GM12801 (cell line): ENCODE data around the gene DLGAP4.

ENCODE experiments used
- CTCF ChIP-seq: IDR thresholded peaks from one replicate; pipeline ENCODE4 v1.5.1; 2011; ENCODE audit warnings: control low read depth; ENCODE audit not compliant: insufficient read length; ENCODE audit errors: extremely low read depth

The DLGAP4 gene

GRCh38 chr20:36386236-36386635 lies 80.1 kb downstream of the DLGAP4 start:
- no peak for TF ChIP-seq CTCF

GRCh38 chr20:36390269-36390668 lies 84.1 kb downstream of the DLGAP4 start:
- TF ChIP-seq CTCF, result no peak

- no peak for TF ChIP-seq CTCF
Observed at GRCh38 chr20:36390719-36391415, 84.7 kb downstream of the DLGAP4 start.

GRCh38 chr20:36391456-36391855 lies 85.3 kb downstream of the DLGAP4 start:
- TF ChIP-seq CTCF, result no peak

GRCh38 chr20:36391955-36392354 lies 85.8 kb downstream of the DLGAP4 start:
- no peak for TF ChIP-seq CTCF

- no peak for TF ChIP-seq CTCF
Observed at GRCh38 chr20:36392989-36393388, 86.8 kb downstream of the DLGAP4 start.

GRCh38 chr20:36394340-36394965 lies 88.3 kb downstream of the DLGAP4 start:
- TF ChIP-seq CTCF, result no peak
